HG02870 (cell line): ENCODE measurements around the gene HTR3C.
A peak's percentile ranks its signal among the peaks of the same experiment; 100 is the strongest.
"Not testable (repeated sequence)": the region's sequence is repeated elsewhere in the genome, so short reads cannot be mapped to it uniquely, and the experiment has no call there.

ENCODE experiments used
- ATAC-seq: cut with Tn5 transposase; IDR thresholded peaks from one replicate; pipeline ENCODE4 v1.9.1; 2021; ENCODE audit warnings: mild to moderate bottlenecking, moderate library complexity; ENCODE audit not compliant: unreplicated experiment

Gene HTR3C, protein sequence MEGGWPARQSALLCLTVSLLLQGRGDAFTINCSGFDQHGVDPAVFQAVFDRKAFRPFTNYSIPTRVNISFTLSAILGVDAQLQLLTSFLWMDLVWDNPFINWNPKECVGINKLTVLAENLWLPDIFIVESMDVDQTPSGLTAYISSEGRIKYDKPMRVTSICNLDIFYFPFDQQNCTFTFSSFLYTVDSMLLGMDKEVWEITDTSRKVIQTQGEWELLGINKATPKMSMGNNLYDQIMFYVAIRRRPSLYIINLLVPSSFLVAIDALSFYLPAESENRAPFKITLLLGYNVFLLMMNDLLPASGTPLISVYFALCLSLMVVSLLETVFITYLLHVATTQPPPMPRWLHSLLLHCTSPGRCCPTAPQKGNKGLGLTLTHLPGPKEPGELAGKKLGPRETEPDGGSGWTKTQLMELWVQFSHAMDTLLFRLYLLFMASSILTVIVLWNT

GRCh38 chr3:184052767-184053166, at the start of gene HTR3C:
HTR3C (plus strand) TSS chr3:184053047; CDS start chr3:184053081, 34 bp downstream.
- no peak for ATAC-seq

DNA sequence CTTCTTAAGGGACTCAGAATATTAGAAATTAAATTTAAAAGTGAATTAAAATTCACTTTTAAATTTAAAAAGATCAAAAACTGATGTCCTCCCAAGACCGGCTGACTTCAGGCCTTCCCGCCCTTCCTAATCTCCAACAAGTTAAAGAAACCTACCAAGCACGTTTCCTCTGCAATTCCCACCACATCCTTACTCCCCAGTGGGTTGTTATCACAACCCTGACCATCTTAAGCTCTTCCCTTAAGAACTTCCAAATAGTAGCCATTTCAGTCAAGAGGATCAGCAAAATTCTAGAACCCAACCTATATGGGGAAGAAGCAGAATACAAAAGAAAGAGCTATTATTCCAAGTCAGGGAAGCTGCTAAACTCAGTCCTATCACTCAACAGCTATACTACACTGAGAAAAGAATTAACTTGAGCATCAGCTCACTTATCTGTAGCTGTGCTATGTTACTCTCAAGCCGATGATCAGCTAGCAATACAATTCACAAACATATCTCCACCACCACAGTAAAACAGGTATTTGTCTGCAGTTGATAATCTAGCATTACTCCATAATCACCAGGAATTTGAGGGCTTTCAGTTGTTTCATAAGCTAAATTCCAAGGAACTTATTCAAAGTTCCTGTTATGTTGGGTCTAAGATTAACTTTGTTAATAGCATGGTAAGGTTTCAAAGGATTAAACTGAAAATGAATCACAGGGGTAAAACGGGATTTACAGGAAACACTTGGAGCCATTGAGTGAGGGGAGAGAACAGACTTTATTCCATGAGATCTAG, 49.5 kb upstream of the HTR3C start:
- ATAC-seq, result no peak

GRCh38 chr3:184004476-184004875, 48.4 kb upstream of the HTR3C start:
- ATAC-seq, result no peak

- ATAC-seq, result no peak
Observed at GRCh38 chr3:184005941-184006507, 46.8 kb upstream of the HTR3C start.

DNA sequence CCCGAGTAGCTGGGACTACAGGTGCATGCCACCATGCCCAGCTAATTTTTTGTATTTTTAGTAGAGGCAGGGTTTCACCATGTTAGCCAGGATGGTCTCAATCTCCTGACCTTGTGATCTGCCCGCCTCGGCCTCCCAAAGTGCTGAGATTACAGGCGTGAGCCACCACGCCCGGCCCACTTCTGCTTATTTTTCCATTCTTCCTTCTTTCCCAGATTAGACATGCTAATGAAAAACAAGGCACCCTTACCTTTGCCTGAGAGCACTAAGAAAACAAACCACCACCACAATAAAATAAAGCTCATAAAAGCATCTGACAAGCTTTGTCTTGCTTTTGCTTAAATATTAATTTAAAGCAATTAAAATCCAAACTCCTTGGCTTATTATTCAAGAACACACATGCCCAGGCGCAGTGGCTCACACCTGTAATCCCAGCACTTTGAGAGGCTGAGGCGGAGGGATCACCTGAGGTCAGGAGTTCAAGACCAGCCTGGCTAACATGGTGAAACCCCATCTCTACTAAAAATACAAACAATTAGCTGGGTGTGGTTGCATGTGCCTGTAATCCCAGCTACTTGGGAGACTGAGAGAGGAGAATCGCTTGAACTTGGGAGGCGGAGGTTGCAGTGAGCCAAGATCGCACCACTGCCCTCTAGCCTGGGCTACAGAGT, 45.6 kb upstream of the HTR3C start:
- not testable (repeated sequence) for ATAC-seq

DNA sequence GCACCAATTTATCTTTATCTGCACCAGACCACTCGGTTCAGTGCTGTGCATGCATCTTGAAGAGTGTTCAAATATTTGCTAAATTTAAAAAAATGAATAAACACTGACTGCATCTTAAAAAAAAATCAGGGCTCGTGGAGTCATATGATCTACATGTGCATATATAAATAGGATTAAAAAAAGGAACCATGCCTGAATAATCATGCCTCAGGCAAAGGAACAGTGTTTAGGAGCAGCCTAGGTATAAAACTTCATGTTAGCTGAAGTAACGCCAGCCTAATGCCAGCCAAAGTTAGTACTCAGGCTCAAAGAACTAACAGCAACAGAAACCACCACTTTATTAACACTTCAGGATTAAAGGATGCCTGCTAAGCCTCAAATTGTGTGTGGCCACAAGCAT, 44.7 kb upstream of the HTR3C start:
- ATAC-seq, result no peak

GRCh38 chr3:184011230-184011876, 41.5 kb upstream of the HTR3C start:
- no peak for ATAC-seq

- no peak for ATAC-seq
Observed at GRCh38 chr3:184011937-184012889, 40.6 kb upstream of the HTR3C start.

GRCh38 chr3:184015381-184016019, 37.3 kb upstream of the HTR3C start:
- ATAC-seq, result no peak

DNA sequence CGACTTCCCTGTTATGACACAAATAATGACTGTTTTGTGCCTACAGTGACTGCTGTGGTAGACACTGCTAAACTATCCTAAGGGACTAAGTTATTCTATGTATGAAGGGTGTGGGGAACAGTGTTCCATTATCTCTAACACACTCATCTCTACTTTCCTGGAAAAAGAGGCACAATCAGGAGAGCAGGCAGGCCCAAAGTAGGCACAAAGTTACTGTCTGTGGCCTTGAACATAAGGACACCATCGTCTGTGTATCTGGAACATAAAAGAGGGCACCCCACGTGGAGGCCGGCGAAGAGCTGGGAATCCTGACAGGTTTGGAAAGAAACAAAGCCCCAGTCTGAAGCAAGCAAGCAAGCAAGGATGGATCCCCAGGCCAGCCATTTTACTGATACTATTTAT, 36.7 kb upstream of the HTR3C start:
- no peak for ATAC-seq

DNA sequence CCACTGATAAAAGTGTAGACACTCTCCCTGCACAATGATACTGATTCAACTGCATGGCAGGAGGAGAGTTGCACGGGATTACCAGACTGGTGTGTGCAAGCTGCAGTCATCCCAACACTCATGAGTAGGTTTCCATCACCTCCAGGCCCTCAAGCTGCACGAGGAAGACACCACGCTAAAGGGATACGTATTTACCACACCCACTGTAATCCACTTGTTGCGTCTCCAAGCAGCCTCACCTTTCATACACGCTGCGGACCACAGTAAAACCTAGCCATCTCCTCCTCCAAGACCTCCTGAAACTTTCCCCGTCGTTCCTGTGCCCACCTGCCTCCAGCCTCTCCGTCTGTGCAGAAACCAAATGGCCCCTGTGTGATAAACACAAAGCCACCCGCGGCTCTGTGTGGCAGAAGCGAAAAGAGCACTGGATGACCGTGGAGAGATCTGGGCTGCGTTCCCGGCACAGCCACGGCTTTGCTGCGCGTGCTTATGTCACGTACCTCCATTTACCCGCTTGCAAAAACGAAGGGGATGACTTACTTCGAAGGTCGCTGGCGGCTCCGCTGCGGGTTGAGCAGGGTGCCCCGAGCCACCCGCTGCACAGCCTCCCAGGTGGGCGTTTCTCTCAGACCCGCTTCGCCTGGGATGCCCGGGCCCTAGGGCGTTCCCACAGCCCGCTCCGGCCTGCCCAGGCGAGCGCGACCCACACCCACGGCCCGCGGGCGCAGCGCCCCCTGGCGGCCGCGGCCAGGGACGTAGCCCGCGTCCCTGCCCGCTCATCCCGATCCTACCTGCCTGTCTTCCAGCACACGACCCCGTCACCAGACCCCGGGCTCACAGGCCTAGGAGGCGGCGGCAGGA, 35.8 kb upstream of the HTR3C start:
- peak; percentile 63 for ATAC-seq

- peak; percentile 96 for ATAC-seq
Observed at GRCh38 chr3:184017672-184018423, 35.0 kb upstream of the HTR3C start, which contains the start of gene ABCC5. ABCC5 (minus strand) TSS chr3:184017884; CDS start chr3:184014392, 3,492 bp downstream.

- no peak for ATAC-seq
Observed at GRCh38 chr3:184018424-184018973, 34.3 kb upstream of the HTR3C start.

DNA sequence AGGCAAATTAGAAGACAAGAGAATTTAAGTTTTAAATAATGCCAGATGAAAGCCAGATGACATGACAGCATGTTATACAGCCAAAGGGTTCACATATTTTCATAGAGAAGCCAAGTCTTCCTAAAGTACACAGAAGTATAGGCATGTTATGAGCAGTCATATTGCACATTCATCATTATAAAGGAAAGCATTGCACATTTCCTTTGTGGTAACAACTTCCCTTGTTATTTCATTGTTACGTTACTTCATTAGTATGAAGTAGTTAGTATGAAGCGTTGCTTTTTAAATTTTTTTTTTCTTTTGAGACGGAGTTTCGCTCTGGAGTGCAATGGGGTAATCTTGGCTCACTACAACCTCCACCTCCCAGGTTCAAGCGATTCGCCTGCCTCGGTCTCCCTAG, 30.5 kb upstream of the HTR3C start:
- no peak for ATAC-seq

GRCh38 chr3:184025256-184025655, 27.6 kb upstream of the HTR3C start:
- not testable (repeated sequence) for ATAC-seq

GRCh38 chr3:184028275-184028890, 24.5 kb upstream of the HTR3C start:
- ATAC-seq, result not testable (repeated sequence)
